HG03280 (cell line): Measurements from ENCODE around the gene NDUFB7.
A peak's percentile ranks its signal among the peaks of the same experiment; 100 is the strongest.

Experiments
- ATAC-seq: cut with Tn5 transposase; IDR thresholded peaks from one replicate; pipeline ENCODE4 v1.9.1; 2021; ENCODE audit warnings: mild to moderate bottlenecking, moderate library complexity; ENCODE audit not compliant: unreplicated experiment

The NDUFB7 gene

DNA sequence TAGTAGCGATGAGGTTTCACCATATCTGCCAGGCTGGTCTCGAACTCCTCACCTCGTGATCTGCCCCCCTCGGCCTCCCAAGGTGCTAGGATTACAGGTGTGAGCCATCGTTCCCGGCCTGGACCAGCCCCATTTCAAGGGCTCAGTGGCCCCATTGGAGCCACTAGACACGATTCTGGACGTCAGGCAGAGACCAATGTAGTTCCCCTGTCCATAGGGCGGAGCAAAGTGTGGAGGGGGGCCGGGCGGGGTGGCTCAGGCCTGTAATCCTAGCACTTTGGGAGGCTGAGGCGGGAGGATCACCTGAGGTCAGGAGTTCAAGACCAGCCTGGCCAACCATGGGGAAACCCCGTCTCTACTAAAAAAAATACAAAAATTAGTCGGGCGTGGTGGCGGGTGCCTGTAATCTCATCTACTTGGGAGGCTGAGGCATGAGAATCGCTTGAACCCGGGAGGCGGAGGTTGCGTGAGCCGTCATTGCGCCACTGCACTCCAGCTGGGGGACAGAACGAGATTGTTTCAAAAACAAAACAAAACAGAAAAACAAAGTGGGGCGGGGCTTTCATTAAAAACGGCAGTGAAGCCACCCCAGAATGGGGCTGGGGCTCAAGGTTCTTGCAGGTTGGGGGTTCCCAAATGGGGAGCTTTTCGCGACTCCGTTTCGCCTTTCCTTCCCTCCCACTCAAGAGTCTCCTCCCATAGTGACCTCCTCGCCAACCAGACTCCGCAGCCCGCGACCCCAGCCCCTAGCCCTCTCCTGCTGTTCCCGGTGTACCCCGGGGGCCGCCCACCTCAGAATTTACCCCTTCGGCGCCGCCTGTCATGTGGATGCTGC lies 43.2 kb downstream of the NDUFB7 start:
- no peak for ATAC-seq

DNA sequence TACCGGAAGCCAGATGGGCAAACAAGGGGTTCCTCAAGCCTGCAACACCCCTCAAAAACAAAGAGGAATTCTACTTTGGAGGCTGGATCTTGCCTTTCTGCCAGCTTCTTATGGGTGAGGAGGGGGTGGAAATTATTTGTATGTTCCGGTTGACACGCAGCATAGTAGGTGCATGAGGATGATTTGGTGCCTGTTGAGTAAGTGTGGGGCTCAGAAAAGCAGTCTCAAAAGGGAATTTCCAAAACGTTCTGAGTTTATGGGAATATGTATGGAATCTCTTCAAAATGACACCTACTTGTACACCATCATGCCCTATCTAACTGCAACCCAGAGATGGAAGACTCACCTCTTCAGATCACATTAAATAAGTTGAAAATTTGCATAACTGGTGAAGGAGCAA lies 45.4 kb downstream of the NDUFB7 start:
- ATAC-seq: no peak

DNA sequence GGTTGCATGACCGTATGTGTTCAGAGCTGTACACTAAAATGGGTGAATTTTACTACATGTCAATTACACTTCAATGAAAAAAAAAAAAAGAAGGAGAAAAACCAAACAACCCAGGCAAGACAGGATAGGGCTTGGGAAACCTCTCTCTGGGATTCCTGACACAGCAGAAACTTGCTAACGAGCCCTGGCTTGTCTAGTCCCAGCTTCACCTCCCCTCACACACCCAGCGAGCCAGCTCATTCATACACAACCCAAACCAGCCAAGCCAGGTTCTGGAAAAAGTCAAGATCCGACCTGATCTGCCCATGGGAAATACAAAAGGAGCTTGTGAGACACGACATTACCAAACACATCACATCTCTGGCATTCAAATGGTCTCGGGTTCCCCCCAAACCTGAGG lies 46.1 kb downstream of the NDUFB7 start:
- no peak for ATAC-seq

DNA sequence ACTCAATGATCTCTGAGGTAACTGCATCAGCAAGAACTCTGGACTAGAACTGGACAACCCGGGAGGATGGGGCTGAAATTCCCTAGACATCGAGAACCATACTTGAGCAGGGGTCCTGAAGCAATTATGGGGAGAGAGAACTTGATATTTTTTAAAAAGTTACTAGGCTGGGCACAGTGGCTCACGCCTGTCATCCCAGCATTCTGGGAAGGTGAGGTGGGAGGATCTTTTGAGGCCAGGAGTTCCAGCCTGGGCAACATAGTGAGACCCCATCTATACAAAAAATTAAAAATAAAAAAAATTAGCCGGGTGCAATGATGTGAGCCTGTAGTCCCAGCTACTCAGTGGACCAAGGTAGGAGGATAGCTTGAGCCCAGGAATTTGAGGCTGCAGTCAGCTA lies 51.3 kb downstream of the NDUFB7 start:
- ATAC-seq: no peak

DNA sequence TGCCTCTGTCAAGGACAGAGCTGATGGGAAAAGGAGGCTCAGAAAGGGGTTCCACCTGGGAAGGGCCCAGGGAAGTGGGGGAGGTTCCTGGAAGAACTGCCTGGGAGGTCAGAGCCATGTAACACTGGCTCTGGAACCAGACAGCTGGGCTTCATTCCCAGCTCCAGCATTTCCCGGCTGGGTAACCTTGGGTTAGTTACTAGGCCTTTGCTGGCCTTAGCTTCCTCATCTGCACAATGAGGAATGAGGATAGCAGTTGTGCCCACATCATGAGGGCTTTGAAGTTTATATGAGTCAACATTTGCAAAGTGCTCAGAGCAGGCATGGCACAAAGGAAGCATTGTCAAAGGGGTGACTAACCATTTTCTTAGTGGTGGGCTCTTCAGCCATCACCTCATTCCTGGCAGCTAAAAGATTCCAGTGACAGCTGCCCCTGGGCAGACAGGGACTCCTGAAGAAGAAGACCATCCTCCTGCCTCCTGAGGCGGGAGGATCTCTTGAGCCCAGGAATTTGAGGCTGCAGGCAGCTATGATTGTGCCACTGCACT lies 51.9 kb downstream of the NDUFB7 start:
- no peak for ATAC-seq

DNA sequence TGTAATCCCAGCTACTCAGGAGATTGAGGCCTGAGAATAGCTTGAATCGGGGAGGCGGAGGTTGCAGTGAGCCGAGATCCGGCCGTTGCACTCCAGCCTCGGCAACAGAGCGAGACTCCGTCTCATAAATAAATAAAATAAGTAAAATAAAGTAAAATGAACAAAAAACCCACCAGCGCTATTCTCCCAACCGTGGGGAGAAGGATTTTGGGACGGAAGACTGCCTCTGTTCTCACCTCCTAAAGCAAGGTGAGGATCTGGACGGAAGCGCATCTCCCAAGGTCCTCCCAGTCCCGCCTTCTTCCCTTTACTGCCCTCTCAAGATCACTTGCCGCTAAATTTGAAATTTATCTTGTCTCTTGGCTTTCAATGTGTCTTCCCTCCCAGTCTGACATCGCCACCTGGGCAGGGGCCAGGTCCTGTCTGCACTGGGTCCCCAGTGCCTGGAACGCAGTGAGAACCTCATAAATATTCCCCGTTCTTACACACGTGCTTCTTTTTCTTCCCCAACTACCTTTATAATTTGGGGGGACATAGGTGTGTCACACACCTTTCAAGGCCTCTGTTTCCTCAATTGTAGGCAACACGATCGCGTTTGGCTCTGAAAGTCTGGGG lies 52.5 kb downstream of the NDUFB7 start:
- ATAC-seq: no peak

DNA sequence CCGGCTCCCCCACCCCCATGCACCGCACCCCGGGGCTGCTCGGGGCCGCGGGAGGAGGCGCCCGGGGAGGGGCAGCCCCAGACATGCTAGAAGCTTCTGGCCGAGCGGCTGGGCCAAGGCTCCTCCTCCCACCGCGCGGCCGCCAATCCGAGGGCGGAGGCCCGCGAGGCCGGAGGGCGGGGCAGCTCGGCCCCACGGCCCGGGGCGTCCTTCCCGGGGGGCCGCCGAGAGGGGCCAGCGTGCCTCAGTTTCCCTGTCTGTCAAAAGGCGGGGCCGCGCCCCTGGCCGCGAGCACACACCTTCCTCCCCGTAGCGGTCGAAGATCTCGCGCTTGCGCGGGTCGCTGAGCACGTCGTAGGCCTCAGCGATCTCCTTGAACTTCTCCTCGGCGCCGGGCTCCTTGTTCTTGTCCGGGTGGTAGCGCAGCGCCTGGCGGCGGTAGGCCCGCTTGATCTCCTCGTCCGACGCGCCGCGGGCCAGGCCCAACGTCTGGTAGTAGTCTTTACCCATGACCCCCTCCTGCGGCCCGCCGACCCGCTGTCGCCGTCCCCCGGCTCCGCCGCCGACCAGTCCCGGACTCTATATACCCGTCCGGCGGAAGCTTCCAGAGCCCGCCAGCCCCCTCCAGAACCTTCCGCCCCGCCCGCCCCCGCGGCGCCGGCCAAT lies 53.9 kb downstream of the NDUFB7 start, which contains the start of gene DNAJB1:
Gene DNAJB1 (minus strand): TSS at position 558 of the 666 bp plus-strand sequence. CDS start 48 bp downstream, at position 510.
- peak; percentile 62 for ATAC-seq

DNA sequence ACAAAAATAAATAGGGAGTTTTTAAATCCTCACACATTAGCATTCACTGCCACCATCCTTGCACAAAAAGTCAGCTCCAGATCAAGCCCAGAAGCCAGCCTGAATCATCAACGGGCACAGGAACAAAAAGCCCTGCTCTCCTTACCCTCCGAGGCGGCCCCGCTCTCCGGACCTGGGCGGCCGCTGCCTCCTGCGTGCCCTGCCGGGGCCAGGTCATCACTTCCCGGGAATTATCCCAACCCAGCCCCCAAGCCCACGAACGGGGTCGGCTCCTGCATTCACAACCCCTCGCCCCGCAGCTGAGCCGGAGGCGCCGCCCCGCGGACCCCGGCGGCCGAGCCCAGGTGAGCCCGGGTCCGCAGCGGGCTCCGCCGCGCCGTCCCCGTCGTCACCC lies 54.4 kb downstream of the NDUFB7 start:
- ATAC-seq: no peak

DNA sequence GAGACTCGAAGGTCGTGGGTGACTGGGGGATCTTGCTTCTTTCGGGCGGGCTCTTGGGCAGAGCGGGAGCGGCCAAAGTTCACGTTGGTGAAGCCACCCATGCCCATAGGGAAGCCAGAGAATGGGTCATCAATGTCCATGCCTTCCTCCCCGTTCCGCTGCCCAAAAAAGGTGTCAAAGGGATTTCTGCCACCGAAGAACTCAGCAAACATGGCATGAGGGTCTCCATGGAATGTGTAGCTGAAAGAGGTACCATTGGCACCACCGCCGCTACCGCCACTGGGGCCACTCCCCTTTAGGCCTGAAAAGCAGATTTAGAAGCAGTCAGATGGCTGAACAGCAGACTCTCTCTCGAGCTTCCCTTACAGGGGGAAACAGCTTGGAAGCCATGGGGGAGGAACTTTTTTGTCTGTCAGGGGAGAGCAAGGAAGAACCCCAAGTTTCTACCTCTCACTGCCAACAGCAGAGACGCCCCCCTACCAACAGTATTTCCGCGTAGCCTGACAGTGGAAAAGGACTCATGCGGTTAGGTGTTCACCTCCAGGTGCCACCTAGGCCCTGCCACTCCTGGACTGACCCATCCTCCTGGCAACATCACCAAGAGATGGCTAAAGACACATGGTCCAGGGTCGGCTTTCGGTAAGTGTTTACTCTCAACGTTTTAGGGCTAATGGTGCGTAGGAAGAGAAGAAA lies 55.0 kb downstream of the NDUFB7 start:
- no peak for ATAC-seq
